Endodermal cell (in vitro differentiated cells): ENCODE data around the gene PLXNB3. TPM values are rescaled to one million over a fixed set of nuclear protein-coding genes. Genes with fewer than 3 reads are reported as not detected.

ENCODE experiments used
- DNase-seq: peaks from one replicate; pipeline ENCODE4 v3.0.0-alpha.2; 2017
- H3K27ac ChIP-seq: 2 replicates; pipeline ENCODE4 v1.5.1; 2013; ENCODE audit warnings: mild to moderate bottlenecking, low read depth, low read length, moderate library complexity
- H3K27me3 ChIP-seq: 2 replicates; pipeline ENCODE4 v1.6.1; 2013; ENCODE audit warnings: mild to moderate bottlenecking, low read length, moderate library complexity; ENCODE audit not compliant: insufficient read depth, control insufficient read depth, poor library complexity, severe bottlenecking
- H3K36me3 ChIP-seq: 2 replicates; pipeline ENCODE4 v1.7.0; 2013; ENCODE audit warnings: mild to moderate bottlenecking, low read length, moderate library complexity; ENCODE audit not compliant: control insufficient read depth, insufficient read depth
- H3K4me1 ChIP-seq: one replicate; pipeline ENCODE4 v1.7.0; 2013; ENCODE audit warnings: low read length; ENCODE audit not compliant: control insufficient read depth, insufficient read depth
- H3K4me3 ChIP-seq: 2 replicates; pipeline ENCODE4 v1.5.1; 2013; ENCODE audit warnings: mild to moderate bottlenecking, low read length, moderate library complexity
- H3K9ac ChIP-seq: 2 replicates; pipeline ENCODE4 v1.6.1; 2013; ENCODE audit warnings: mild to moderate bottlenecking, low read length, moderate library complexity; ENCODE audit not compliant: poor library complexity, severe bottlenecking; ENCODE audit errors: extremely low read depth
- H3K9me3 ChIP-seq: 2 replicates; pipeline ENCODE4 v1.6.1; 2013; ENCODE audit warnings: mild to moderate bottlenecking, low read length, moderate library complexity; ENCODE audit not compliant: control insufficient read depth
- H3K27ac Mint-ChIP-seq: 2 replicates; pipeline ENCODE4 v1.8.0; 2020; ENCODE audit warnings: mixed read lengths
- H3K27me3 Mint-ChIP-seq: 2 replicates; pipeline ENCODE4 v1.8.0; 2021; ENCODE audit warnings: mild to moderate bottlenecking, mixed read lengths; ENCODE audit not compliant: insufficient read depth
- H3K36me3 Mint-ChIP-seq: 2 replicates; pipeline ENCODE4 v1.8.0; 2020; ENCODE audit warnings: low read depth, mixed read lengths
- H3K4me1 Mint-ChIP-seq: 2 replicates; pipeline ENCODE4 v1.8.0; 2020; ENCODE audit warnings: mixed read lengths
- H3K4me3 Mint-ChIP-seq: 2 replicates; pipeline ENCODE4 v1.8.0; 2020; ENCODE audit warnings: mild to moderate bottlenecking, moderate library complexity, mixed read lengths
- H3K9me3 Mint-ChIP-seq: 2 replicates; pipeline ENCODE4 v1.8.0; 2020; ENCODE audit warnings: mild to moderate bottlenecking, mixed read lengths
- WGBS, 2 experiments: methylation state at CpG; one replicate each; pipeline versions ENCODE4 v1.1.5 to v1.1.7; 2013; ENCODE audit warnings: missing lambda C conversion rate in 2 of 2, mixed read lengths in 1 of 2; ENCODE audit not compliant: insufficient coverage in 1 of 2, insufficient read length in 1 of 2; 5-methylcytosine and 5-hydroxymethylcytosine counted together
- total RNA-seq, 2 donors: library from RNA; stranded (reverse); fragmentation: NEBNext Ultra II Directional in 1 of 2; extraction: Animal tissue kit (Norgen Biotek cat#: 25700) in 1 of 2; gene quantifications; 2 replicates in 1 of 2; 3 replicates in 1 of 2; pipeline ENCODE4 v1.2.1, GENCODE V29; 2021
- TF ChIP-seq, protein P1 (sequence below): fragments of 200-600 bp; sonication (generic); conservative IDR thresholded peaks from 2 replicates; pipeline ENCODE4 v1.5.0; 2021; ENCODE audit warnings: antibody characterized with exemption, mild to moderate bottlenecking

The PLXNB3 gene
- total RNA-seq, 2 donors from 2014 or later: 1.1 TPM

- peaks cover 35% of the 10 kb centered on the region for H3K9me3 Mint-ChIP-seq
Measured at GRCh38 chrX:153773218-153773611, 9.2 kb downstream of the PLXNB3 start.

DNA sequence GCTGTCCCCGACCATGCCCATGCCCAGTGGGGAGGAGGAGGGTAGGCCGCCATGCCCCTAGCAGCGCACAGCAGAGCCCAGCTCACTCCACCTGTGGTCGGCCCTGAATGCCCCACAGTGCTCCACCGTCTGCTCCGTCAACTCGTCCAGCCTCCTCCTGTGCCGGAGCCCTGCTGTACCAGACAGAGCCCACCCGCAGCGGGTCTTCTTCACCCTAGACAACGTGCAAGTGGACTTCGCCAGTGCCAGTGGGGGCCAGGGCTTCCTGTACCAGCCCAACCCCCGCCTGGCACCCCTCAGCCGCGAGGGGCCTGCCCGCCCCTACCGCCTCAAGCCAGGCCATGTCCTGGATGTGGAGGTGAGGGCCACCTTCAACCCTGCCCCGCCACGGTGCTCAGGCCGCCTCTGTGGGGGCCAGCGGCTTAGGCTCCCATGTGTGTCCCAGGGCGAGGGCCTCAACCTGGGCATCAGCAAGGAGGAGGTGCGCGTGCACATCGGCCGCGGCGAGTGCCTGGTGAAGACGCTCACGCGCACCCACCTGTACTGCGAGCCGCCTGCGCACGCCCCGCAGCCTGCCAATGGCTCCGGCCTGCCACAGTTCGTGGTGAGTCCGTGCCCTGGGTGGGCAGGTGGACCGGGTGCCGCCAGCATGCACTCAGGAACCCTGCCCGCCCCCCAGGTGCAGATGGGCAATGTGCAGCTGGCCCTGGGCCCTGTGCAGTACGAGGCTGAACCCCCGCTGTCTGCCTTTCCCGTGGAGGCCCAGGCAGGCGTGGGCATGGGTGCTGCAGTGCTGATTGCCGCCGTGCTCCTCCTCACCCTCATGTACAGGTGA, 9.9 kb downstream of the PLXNB3 start:
- Histone ChIP-seq H3K9ac (no peak overlapping the region), H3K27ac (no peak overlapping the region), H3K9me3 (no peaks in the 10 kb centered on the region), H3K4me3 (no peak overlapping the region), H3K27me3 (no peaks in the 10 kb centered on the region), H3K4me1 (no peaks in the 10 kb centered on the region), H3K36me3 (no peaks in the 10 kb centered on the region)
- no peak for DNase-seq
- H3K27ac Mint-ChIP-seq: no peak overlapping the region
- H3K4me1 Mint-ChIP-seq: no peaks in the 10 kb centered on the region
- no peaks in the 10 kb centered on the region for H3K27me3 Mint-ChIP-seq
- H3K4me3 Mint-ChIP-seq: no peak overlapping the region
- peaks cover 33% of the 10 kb centered on the region for H3K9me3 Mint-ChIP-seq
- H3K36me3 Mint-ChIP-seq: no peaks in the 10 kb centered on the region
- TF ChIP-seq, protein P1, sequence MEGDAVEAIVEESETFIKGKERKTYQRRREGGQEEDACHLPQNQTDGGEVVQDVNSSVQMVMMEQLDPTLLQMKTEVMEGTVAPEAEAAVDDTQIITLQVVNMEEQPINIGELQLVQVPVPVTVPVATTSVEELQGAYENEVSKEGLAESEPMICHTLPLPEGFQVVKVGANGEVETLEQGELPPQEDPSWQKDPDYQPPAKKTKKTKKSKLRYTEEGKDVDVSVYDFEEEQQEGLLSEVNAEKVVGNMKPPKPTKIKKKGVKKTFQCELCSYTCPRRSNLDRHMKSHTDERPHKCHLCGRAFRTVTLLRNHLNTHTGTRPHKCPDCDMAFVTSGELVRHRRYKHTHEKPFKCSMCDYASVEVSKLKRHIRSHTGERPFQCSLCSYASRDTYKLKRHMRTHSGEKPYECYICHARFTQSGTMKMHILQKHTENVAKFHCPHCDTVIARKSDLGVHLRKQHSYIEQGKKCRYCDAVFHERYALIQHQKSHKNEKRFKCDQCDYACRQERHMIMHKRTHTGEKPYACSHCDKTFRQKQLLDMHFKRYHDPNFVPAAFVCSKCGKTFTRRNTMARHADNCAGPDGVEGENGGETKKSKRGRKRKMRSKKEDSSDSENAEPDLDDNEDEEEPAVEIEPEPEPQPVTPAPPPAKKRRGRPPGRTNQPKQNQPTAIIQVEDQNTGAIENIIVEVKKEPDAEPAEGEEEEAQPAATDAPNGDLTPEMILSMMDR: no peak
- WGBS, 2 experiments: 94 to 96% methylated on average over 5 to 48 of the region's 48 CpGs

More at GRCh38 chrX:153773218-153773611, 9.2 kb downstream of the PLXNB3 start:
- Mint-ChIP-seq H3K36me3 (no peaks in the 10 kb centered on the region), H3K27ac (no peak overlapping the region), H3K4me3 (no peak overlapping the region), H3K4me1 (no peaks in the 10 kb centered on the region), H3K27me3 (no peaks in the 10 kb centered on the region)
- DNase-seq: no peak
- Histone ChIP-seq H3K9ac (no peak overlapping the region), H3K27me3 (no peaks in the 10 kb centered on the region), H3K36me3 (no peaks in the 10 kb centered on the region), H3K9me3 (no peaks in the 10 kb centered on the region), H3K27ac (no peak overlapping the region), H3K4me3 (no peak overlapping the region), H3K4me1 (no peaks in the 10 kb centered on the region)
- TF ChIP-seq, protein P1: no peak
- WGBS, 2 experiments: 97% methylated on average over 23 of the region's 23 CpGs; no CpG with 5 or more reads in 1 of the 2 experiments

GRCh38 chrX:153774576-153775292, 10.7 kb downstream of the PLXNB3 start:
- Mint-ChIP-seq H3K36me3 (no peaks in the 10 kb centered on the region), H3K27ac (no peak overlapping the region), H3K9me3 (peaks cover 32% of the 10 kb centered on the region), H3K4me3 (no peak overlapping the region), H3K27me3 (no peaks in the 10 kb centered on the region), H3K4me1 (no peaks in the 10 kb centered on the region)
- TF ChIP-seq, protein P1: no peak
- Histone ChIP-seq H3K27ac (no peak overlapping the region), H3K36me3 (no peaks in the 10 kb centered on the region), H3K4me3 (no peak overlapping the region), H3K9ac (no peak overlapping the region), H3K9me3 (no peaks in the 10 kb centered on the region), H3K27me3 (no peaks in the 10 kb centered on the region), H3K4me1 (no peaks in the 10 kb centered on the region)
- no peak for DNase-seq
- WGBS, 2 experiments: 93 to 100% methylated on average over 3 to 37 of the region's 37 CpGs
